Measurements from ENCODE around the gene ELK3.

DNA sequence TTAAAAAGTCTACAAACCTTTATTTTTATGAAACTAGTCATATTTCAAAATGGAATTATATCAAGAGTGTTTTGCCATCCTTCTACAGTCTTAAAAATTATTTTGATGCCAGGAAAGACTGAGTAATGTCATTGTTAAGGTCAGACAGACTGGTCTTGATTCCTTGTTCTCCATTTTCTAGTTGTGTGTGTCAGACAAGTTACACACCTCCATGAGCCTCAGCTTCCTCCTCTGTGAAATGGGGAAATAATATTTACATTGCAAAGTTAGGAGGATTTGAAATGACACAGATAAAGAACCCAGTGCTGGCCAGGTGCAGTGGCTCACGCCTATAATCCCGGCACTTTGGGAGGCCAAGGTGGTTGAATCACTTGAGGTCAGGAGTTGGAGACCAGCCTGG lies 47.4 kb upstream of the ELK3 start:
- TF ChIP-seq, protein P1, sequence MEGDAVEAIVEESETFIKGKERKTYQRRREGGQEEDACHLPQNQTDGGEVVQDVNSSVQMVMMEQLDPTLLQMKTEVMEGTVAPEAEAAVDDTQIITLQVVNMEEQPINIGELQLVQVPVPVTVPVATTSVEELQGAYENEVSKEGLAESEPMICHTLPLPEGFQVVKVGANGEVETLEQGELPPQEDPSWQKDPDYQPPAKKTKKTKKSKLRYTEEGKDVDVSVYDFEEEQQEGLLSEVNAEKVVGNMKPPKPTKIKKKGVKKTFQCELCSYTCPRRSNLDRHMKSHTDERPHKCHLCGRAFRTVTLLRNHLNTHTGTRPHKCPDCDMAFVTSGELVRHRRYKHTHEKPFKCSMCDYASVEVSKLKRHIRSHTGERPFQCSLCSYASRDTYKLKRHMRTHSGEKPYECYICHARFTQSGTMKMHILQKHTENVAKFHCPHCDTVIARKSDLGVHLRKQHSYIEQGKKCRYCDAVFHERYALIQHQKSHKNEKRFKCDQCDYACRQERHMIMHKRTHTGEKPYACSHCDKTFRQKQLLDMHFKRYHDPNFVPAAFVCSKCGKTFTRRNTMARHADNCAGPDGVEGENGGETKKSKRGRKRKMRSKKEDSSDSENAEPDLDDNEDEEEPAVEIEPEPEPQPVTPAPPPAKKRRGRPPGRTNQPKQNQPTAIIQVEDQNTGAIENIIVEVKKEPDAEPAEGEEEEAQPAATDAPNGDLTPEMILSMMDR (IDR thresholded peaks at IDR 0.05): no peak
- no peak for TF ChIP-seq POLR2A (IDR thresholded peaks at IDR 0.05)
